SK-N-SH treated with all-trans-retinoic acid at 6 μM for 48 hours (cell line): Measurements from ENCODE around the gene ZNF778.
A peak's percentile ranks its signal among the peaks of the same experiment; 100 is the strongest.
"Not testable (repeated sequence)": the region's sequence is repeated elsewhere in the genome, so short reads cannot be mapped to it uniquely, and the experiment has no call there.

Source experiments
- ATAC-seq: fragments of 200-7000 bp; cut with Tn5 transposase; 3 replicates; pipeline ENCODE4 v1.9.1; 2020; ENCODE audit warnings: mild to moderate bottlenecking, moderate library complexity
- ARNTL ChIP-seq: fragments of 450-650 bp; formaldehyde crosslinking; IDR thresholded peaks from 2 replicates; pipeline ENCODE4 v1.5.0; 2020; ENCODE audit warnings: low read depth, mild to moderate bottlenecking, moderate library complexity, borderline replicate concordance
- BACH2 ChIP-seq: fragments of 250-450 bp; sonication (Bioruptor Pico); IDR thresholded peaks from 2 replicates; pipeline ENCODE4 v1.9.0; 2021; ENCODE audit warnings: mild to moderate bottlenecking, borderline replicate concordance
- CSDC2 ChIP-seq: fragments of 250-450 bp; sonication (Bioruptor Pico); IDR thresholded peaks from 2 replicates; pipeline ENCODE4 v1.5.0; 2020; ENCODE audit warnings: mild to moderate bottlenecking, moderate library complexity
- ESRRG ChIP-seq: fragments of 250-450 bp; sonication (Bioruptor Pico); IDR thresholded peaks from 2 replicates; pipeline ENCODE4 v1.6.1; 2021; ENCODE audit warnings: mild to moderate bottlenecking
- GLIS3 ChIP-seq: fragments of 250-450 bp; sonication (Bioruptor Pico); IDR thresholded peaks from 2 replicates; pipeline ENCODE4 v1.5.0; 2020; ENCODE audit warnings: mild to moderate bottlenecking, moderate library complexity
- ISL1 ChIP-seq: fragments of 250-450 bp; sonication (Bioruptor Pico); IDR thresholded peaks from 2 replicates; pipeline ENCODE4 v2.1.2; 2022; ENCODE audit warnings: mild to moderate bottlenecking, moderate library complexity
- OSR1 ChIP-seq: fragments of 250-450 bp; sonication (Bioruptor Pico); IDR thresholded peaks from 2 replicates; pipeline ENCODE4 v1.8.0; 2022; ENCODE audit warnings: moderate library complexity, mild to moderate bottlenecking, inconsistent platforms
- PPARA ChIP-seq: fragments of 250-450 bp; sonication (Bioruptor Pico); IDR thresholded peaks from 2 replicates; pipeline ENCODE4 v1.5.0; 2020; ENCODE audit warnings: mild to moderate bottlenecking, borderline replicate concordance
- RARB ChIP-seq: fragments of 250-450 bp; sonication (Bioruptor Pico); IDR thresholded peaks from 2 replicates; pipeline ENCODE4 v1.8.0; 2021; ENCODE audit warnings: mild to moderate bottlenecking, moderate library complexity
- SNAI2 ChIP-seq: fragments of 250-450 bp; sonication (Bioruptor Pico); IDR thresholded peaks from 2 replicates; pipeline ENCODE4 v1.5.0; 2020; ENCODE audit warnings: mild to moderate bottlenecking, moderate library complexity
- TCF4 ChIP-seq: fragments of 250-450 bp; sonication (Bioruptor Pico); IDR thresholded peaks from 2 replicates; pipeline ENCODE4 v1.8.0; 2021; ENCODE audit warnings: mild to moderate bottlenecking, moderate library complexity, borderline replicate concordance
- TOX ChIP-seq: fragments of 250-450 bp; sonication (Bioruptor Pico); IDR thresholded peaks from 2 replicates; pipeline ENCODE4 v1.8.0; 2021; ENCODE audit warnings: mild to moderate bottlenecking, moderate library complexity, borderline replicate concordance
- ZC3H10 ChIP-seq: fragments of 250-450 bp; sonication (Bioruptor Pico); IDR thresholded peaks from 2 replicates; pipeline ENCODE4 v1.5.1; 2021; ENCODE audit warnings: mild to moderate bottlenecking, moderate library complexity
- ZFP3 ChIP-seq: fragments of 250-450 bp; sonication (Bioruptor Pico); IDR thresholded peaks from 2 replicates; pipeline ENCODE4 v1.5.0; 2020; ENCODE audit warnings: mild to moderate bottlenecking, moderate library complexity
- ZFP30 ChIP-seq: fragments of 450-650 bp; formaldehyde crosslinking; IDR thresholded peaks from 2 replicates; pipeline ENCODE4 v1.5.0; 2022; ENCODE audit warnings: mild to moderate bottlenecking, moderate library complexity
- ZNF565 ChIP-seq: fragments of 450-650 bp; formaldehyde crosslinking; conservative IDR thresholded peaks from 2 replicates; pipeline ENCODE4 v1.5.0; 2020; ENCODE audit warnings: low read depth, mild to moderate bottlenecking, moderate library complexity
- ZNF70 ChIP-seq: fragments of 450-650 bp; formaldehyde crosslinking; IDR thresholded peaks from 2 replicates; pipeline ENCODE4 v1.5.0; 2020; ENCODE audit warnings: mild to moderate bottlenecking, moderate library complexity
- ZNF8 ChIP-seq: fragments of 450-650 bp; formaldehyde crosslinking; IDR thresholded peaks from 2 replicates; pipeline ENCODE4 v1.5.0; 2020; ENCODE audit warnings: mild to moderate bottlenecking, moderate library complexity
- TF ChIP-seq, protein P1 (sequence below): fragments of 250-450 bp; sonication (Bioruptor Pico); IDR thresholded peaks from 2 replicates; pipeline ENCODE4 v1.8.0; 2020; ENCODE audit warnings: mild to moderate bottlenecking, moderate library complexity, borderline replicate concordance
- TF ChIP-seq, protein P2 (sequence below): fragments of 250-450 bp; sonication (Bioruptor Pico); IDR thresholded peaks from 2 replicates; pipeline ENCODE4 v1.8.0; 2021; ENCODE audit warnings: low read depth, mild to moderate bottlenecking, moderate library complexity, borderline replicate concordance
- TF ChIP-seq, protein P3 (sequence below): fragments of 250-450 bp; sonication (Bioruptor Pico); IDR thresholded peaks from 2 replicates; pipeline ENCODE4 v1.5.1; 2020; ENCODE audit warnings: low read depth, mild to moderate bottlenecking, moderate library complexity
- TF ChIP-seq, protein P4 (sequence below): fragments of 250-450 bp; sonication (Bioruptor Pico); IDR thresholded peaks from 2 replicates; pipeline ENCODE4 v1.5.0; 2020; ENCODE audit warnings: mild to moderate bottlenecking, moderate library complexity
- TF ChIP-seq, protein P5 (sequence below): fragments of 250-450 bp; sonication (Bioruptor Pico); IDR thresholded peaks from 2 replicates; pipeline ENCODE4 v1.5.1; 2021; ENCODE audit warnings: mild to moderate bottlenecking, moderate library complexity

The ZNF778 gene

DNA sequence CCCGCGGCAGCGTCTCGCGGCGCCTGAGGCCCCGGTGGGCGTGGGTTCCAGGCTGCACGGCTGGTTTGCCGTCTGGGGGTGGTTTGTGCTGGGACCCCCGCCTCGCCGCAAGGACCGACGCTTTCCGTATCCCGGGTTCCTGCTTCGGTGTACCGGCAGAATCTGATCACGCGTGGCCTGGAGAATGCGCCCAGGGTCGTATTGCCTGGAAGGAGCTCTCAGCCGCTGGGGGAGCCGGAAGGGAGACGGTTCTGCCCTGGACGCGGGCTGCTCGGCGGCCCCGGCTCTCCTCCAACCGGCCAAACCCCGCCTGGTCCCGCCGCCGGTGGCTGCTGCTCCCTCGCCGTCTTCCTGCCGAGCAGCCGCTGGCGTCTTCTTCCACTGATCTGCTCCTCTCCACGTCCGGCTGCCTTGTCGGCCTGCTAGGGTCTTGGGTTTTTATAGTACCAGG lies 39.8 kb downstream of the ZNF778 start:
- peak; percentile 36; the same call in 2 of the 3 replicates for ATAC-seq
- TF ChIP-seq ARNTL (CRISPR knock-in tag) (no peak), ZFP30 (CRISPR knock-in tag) (no peak), ZC3H10 (CRISPR knock-in tag) (no peak)

- TF ChIP-seq, protein P1, sequence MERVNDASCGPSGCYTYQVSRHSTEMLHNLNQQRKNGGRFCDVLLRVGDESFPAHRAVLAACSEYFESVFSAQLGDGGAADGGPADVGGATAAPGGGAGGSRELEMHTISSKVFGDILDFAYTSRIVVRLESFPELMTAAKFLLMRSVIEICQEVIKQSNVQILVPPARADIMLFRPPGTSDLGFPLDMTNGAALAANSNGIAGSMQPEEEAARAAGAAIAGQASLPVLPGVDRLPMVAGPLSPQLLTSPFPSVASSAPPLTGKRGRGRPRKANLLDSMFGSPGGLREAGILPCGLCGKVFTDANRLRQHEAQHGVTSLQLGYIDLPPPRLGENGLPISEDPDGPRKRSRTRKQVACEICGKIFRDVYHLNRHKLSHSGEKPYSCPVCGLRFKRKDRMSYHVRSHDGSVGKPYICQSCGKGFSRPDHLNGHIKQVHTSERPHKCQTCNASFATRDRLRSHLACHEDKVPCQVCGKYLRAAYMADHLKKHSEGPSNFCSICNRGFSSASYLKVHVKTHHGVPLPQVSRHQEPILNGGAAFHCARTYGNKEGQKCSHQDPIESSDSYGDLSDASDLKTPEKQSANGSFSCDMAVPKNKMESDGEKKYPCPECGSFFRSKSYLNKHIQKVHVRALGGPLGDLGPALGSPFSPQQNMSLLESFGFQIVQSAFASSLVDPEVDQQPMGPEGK: no peak
- TF ChIP-seq ZFP3 (CRISPR knock-in tag) (no peak), ZC3H10 (CRISPR knock-in tag) (no peak), OSR1 (CRISPR knock-in tag) (no peak), BACH2 (CRISPR knock-in tag) (no peak), ISL1 (CRISPR knock-in tag) (no peak), SNAI2 (CRISPR knock-in tag) (no peak), PPARA (CRISPR knock-in tag) (no peak), CSDC2 (CRISPR knock-in tag) (no peak), RARB (no peak), TOX (no peak)
- TF ChIP-seq, protein P2, sequence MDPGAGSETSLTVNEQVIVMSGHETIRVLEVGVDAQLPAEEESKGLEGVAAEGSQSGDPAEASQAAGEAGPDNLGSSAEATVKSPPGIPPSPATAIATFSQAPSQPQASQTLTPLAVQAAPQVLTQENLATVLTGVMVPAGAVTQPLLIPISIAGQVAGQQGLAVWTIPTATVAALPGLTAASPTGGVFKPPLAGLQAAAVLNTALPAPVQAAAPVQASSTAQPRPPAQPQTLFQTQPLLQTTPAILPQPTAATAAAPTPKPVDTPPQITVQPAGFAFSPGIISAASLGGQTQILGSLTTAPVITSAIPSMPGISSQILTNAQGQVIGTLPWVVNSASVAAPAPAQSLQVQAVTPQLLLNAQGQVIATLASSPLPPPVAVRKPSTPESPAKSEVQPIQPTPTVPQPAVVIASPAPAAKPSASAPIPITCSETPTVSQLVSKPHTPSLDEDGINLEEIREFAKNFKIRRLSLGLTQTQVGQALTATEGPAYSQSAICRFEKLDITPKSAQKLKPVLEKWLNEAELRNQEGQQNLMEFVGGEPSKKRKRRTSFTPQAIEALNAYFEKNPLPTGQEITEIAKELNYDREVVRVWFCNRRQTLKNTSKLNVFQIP (CRISPR knock-in tag): no peak
- TF ChIP-seq, protein P3, sequence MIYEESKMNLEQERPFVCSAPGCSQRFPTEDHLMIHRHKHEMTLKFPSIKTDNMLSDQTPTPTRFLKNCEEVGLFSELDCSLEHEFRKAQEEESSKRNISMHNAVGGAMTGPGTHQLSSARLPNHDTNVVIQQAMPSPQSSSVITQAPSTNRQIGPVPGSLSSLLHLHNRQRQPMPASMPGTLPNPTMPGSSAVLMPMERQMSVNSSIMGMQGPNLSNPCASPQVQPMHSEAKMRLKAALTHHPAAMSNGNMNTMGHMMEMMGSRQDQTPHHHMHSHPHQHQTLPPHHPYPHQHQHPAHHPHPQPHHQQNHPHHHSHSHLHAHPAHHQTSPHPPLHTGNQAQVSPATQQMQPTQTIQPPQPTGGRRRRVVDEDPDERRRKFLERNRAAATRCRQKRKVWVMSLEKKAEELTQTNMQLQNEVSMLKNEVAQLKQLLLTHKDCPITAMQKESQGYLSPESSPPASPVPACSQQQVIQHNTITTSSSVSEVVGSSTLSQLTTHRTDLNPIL (CRISPR knock-in tag): no peak
- no peak for ATAC-seq
Observed at GRCh38 chr16:89257757-89258465, 40.4 kb downstream of the ZNF778 start.

DNA sequence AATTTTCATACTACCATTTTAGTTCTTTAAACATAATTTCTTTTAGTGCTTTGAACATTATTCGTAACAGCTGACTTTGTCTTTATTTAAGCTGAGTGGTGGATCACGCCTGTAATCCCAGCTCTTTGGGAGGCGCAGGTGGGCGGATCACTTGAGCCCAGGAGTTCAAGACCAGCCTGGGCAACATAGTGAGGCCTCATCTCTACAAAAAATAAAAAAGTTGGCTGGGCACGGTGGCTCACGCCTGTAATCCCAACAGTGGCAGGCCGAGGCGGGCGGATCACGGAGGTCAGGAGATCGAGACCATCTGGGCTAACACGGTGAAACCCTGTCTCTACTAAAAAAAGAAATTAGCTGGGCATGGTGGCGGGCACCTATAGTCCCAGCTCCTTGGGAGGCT lies 42.4 kb downstream of the ZNF778 start:
- not testable (repeated sequence) for ATAC-seq

DNA sequence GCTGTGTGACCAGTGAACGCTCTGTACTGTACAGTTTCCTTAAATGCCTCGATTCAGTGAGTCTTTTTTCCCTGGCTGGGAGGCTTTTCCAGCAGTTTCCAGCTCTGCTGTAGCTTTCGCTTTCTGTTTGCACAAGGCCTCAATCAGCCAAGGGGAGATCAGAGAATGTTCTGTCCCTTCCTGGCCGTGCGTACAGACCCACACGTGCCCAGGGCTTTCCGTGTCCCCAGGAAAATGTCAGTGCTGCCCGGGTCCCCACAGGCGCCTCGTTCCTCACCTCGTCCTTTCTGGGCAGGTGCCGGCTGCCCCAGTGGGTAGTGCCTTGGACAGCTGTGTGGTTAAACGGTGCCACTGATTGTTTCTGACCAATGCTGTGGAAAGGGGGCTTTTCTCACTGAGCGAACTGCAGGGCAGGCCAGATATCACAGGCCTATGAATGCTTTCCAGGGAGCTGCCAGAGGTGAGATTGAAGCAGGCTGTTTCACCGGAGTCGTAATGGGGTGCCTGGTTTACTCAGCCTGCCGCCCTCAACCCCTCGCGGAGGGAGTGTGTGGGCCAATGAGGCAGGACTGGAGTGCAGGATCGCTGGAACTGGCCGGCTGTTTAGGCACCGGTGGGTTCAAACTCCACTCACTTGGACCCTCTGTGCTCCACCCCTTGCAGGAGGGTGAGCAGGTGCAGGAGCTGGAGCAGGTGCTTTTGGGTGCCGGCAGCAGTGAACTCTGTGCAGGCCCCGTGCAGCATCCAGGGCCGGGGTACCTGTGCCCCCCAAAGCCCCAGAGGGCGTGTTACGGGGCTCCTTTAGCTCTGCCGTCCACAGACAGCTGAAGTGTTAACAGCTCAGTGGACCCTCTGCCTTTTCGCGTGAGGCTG lies 44.4 kb downstream of the ZNF778 start:
- no peak; the same call in 2 of the 3 replicates for ATAC-seq
- TF ChIP-seq SNAI2 (CRISPR knock-in tag) (no peak), PPARA (CRISPR knock-in tag) (no peak), TCF4 (CRISPR knock-in tag) (no peak), ZC3H10 (CRISPR knock-in tag) (no peak), ARNTL (CRISPR knock-in tag) (no peak), ZFP3 (CRISPR knock-in tag) (no peak), ZNF565 (CRISPR knock-in tag) (no peak), ESRRG (CRISPR knock-in tag) (no peak), ZNF70 (CRISPR knock-in tag) (no peak), GLIS3 (no peak), ZNF8 (no peak)
- TF ChIP-seq, protein P3 (CRISPR knock-in tag): no peak
- TF ChIP-seq, protein P4, sequence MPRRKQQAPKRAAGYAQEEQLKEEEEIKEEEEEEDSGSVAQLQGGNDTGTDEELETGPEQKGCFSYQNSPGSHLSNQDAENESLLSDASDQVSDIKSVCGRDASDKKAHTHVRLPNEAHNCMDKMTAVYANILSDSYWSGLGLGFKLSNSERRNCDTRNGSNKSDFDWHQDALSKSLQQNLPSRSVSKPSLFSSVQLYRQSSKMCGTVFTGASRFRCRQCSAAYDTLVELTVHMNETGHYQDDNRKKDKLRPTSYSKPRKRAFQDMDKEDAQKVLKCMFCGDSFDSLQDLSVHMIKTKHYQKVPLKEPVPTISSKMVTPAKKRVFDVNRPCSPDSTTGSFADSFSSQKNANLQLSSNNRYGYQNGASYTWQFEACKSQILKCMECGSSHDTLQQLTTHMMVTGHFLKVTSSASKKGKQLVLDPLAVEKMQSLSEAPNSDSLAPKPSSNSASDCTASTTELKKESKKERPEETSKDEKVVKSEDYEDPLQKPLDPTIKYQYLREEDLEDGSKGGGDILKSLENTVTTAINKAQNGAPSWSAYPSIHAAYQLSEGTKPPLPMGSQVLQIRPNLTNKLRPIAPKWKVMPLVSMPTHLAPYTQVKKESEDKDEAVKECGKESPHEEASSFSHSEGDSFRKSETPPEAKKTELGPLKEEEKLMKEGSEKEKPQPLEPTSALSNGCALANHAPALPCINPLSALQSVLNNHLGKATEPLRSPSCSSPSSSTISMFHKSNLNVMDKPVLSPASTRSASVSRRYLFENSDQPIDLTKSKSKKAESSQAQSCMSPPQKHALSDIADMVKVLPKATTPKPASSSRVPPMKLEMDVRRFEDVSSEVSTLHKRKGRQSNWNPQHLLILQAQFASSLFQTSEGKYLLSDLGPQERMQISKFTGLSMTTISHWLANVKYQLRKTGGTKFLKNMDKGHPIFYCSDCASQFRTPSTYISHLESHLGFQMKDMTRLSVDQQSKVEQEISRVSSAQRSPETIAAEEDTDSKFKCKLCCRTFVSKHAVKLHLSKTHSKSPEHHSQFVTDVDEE (CRISPR knock-in tag): no peak
- TF ChIP-seq, protein P5, sequence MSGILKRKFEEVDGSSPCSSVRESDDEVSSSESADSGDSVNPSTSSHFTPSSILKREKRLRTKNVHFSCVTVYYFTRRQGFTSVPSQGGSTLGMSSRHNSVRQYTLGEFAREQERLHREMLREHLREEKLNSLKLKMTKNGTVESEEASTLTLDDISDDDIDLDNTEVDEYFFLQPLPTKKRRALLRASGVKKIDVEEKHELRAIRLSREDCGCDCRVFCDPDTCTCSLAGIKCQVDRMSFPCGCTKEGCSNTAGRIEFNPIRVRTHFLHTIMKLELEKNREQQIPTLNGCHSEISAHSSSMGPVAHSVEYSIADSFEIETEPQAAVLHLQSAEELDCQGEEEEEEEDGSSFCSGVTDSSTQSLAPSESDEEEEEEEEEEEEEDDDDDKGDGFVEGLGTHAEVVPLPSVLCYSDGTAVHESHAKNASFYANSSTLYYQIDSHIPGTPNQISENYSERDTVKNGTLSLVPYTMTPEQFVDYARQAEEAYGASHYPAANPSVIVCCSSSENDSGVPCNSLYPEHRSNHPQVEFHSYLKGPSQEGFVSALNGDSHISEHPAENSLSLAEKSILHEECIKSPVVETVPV: no peak
